Tibial artery (tissue), 4 donors: Measurements from ENCODE around the gene KCNK1.

Source experiments
- DNase-seq, 2 donors: peaks; one replicate each; pipeline ENCODE4 v3.0.0-alpha.2; 2019
- H3K27ac ChIP-seq, 2 donors: fragments of 200-600 bp; sonication (generic) in 1 of 2; 1 replicate in 1 of 2; 2 replicates in 1 of 2; pipeline ENCODE4 v1.5.1; 2018 to 2019; ENCODE audit warnings: mild to moderate bottlenecking in 1 of 2
- H3K27me3 ChIP-seq, 2 donors: fragments of 200-600 bp; sonication (generic) in 1 of 2; one replicate each; pipeline versions ENCODE4 v1.5.1 to v1.6.0; 2016 to 2019
- H3K36me3 ChIP-seq, 3 donors: fragments of 200-600 bp; sonication (generic) in 2 of 3; one replicate each; pipeline ENCODE4 v1.5.1; 2016 to 2019; ENCODE audit warnings: mild to moderate bottlenecking in 2 of 3
- H3K4me1 ChIP-seq, 4 donors: fragments of 200-600 bp; sonication (generic) in 2 of 4; 1 replicate in 3 of 4; 2 replicates in 1 of 4; pipeline ENCODE4 v1.5.1; 2016 to 2019
- H3K4me3 ChIP-seq, 2 donors: fragments of 200-600 bp; sonication (generic) in 1 of 2; 1 replicate in 1 of 2; 2 replicates in 1 of 2; pipeline ENCODE4 v1.5.1; 2018 to 2019; ENCODE audit warnings: mild to moderate bottlenecking in 2 of 2
- H3K9me3 ChIP-seq, 3 donors: fragments of 200-600 bp; sonication (generic) in 1 of 3; one replicate each; pipeline ENCODE4 v1.5.1; 2016 to 2019
- CTCF ChIP-seq, 2 experiments: fragments of 200-600 bp in 1 of 2; fragments of 450-650 bp in 1 of 2; IDR thresholded peaks; one replicate each; pipeline ENCODE4 v1.5.1; 2017 to 2019; ENCODE audit warnings: antibody characterized with exemption in 2 of 2, mild to moderate bottlenecking in 1 of 2, moderate library complexity in 1 of 2
- intact Hi-C: fragments of 100-400 bp; cut with DNase I; formaldehyde crosslinking; loops from one replicate; pipeline ENCODE4 v1.15.0; 2023; ENCODE audit warnings: low total_unique reads

The KCNK1 gene

GRCh38 chr1:233710507-233710906 lies 96.6 kb downstream of the KCNK1 start:
- intact Hi-C loops = loop anchor here (10.0 kb wide), 1 partner anchor 1596 kb away; no protein-coding TSS in a partner anchor
- H3K4me3 ChIP-seq = no peak overlapping the region
- no peaks in the 10 kb centered on the region for H3K27me3 ChIP-seq
- no peak overlapping the region for H3K27ac ChIP-seq
- no peak for DNase-seq
- TF ChIP-seq CTCF (IDR thresholded peaks at IDR 0.05) = no peak
- peaks cover 0 to 18% (median 13%) of the 10 kb centered on the region in 4 donors for H3K4me1 ChIP-seq
- no peaks in the 10 kb centered on the region for H3K36me3 ChIP-seq
- no peaks in the 10 kb centered on the region for H3K9me3 ChIP-seq

- H3K9me3 ChIP-seq = no peaks in the 10 kb centered on the region
- intact Hi-C loops = loop anchor here (10.0 kb wide), 1 partner anchor 1600 kb away; no protein-coding TSS in a partner anchor
- H3K27ac ChIP-seq = no peak overlapping the region
- H3K4me3 ChIP-seq = no peak overlapping the region
- no peak for DNase-seq
- no peaks in the 10 kb centered on the region for H3K27me3 ChIP-seq
- H3K4me1 ChIP-seq = no peaks in the 10 kb centered on the region
- no peaks in the 10 kb centered on the region for H3K36me3 ChIP-seq
- no peak for TF ChIP-seq CTCF (IDR thresholded peaks at IDR 0.05)
These were observed 100.8 kb downstream of the KCNK1 start for GRCh38 chr1:233714631-233715217.

- no peaks in the 10 kb centered on the region for H3K36me3 ChIP-seq
- no peak for TF ChIP-seq CTCF (IDR thresholded peaks at IDR 0.05)
- H3K4me3 ChIP-seq = no peak overlapping the region
- H3K4me1 ChIP-seq = no peaks in the 10 kb centered on the region
- H3K9me3 ChIP-seq = no peaks in the 10 kb centered on the region
- intact Hi-C loops = loop anchor here (10.0 kb wide), 1 partner anchor 1603 kb away; no protein-coding TSS in a partner anchor
- H3K27me3 ChIP-seq = no peaks in the 10 kb centered on the region
- no peak for DNase-seq
- H3K27ac ChIP-seq = no peak overlapping the region
These were observed 104.2 kb downstream of the KCNK1 start for GRCh38 chr1:233718057-233718456.

- no peak for DNase-seq
- no peak for TF ChIP-seq CTCF (IDR thresholded peaks at IDR 0.05)
- intact Hi-C loops = loop anchor here (10.0 kb wide), 1 partner anchor 1605 kb away; no protein-coding TSS in a partner anchor
- H3K4me1 ChIP-seq = no peaks in the 10 kb centered on the region
- H3K27ac ChIP-seq = no peak overlapping the region
- no peaks in the 10 kb centered on the region for H3K36me3 ChIP-seq
- no peaks in the 10 kb centered on the region for H3K9me3 ChIP-seq
- H3K4me3 ChIP-seq = no peak overlapping the region
- no peaks in the 10 kb centered on the region for H3K27me3 ChIP-seq
These were observed 105.9 kb downstream of the KCNK1 start for GRCh38 chr1:233719655-233720341.

- Histone ChIP-seq H3K36me3 (no peaks in the 10 kb centered on the region), H3K27ac (no peak overlapping the region), H3K4me3 (no peak overlapping the region), H3K4me1 (no peaks in the 10 kb centered on the region), H3K9me3 (no peaks in the 10 kb centered on the region), H3K27me3 (no peaks in the 10 kb centered on the region)
- DNase-seq = no peak
- no peak for TF ChIP-seq CTCF (IDR thresholded peaks at IDR 0.05)
- intact Hi-C loops = no loop called here
These were observed 107.2 kb downstream of the KCNK1 start for GRCh38 chr1:233721004-233721595.
